ENCODE data around the gene XYLT1. TPM values are rescaled to one million over a fixed set of nuclear protein-coding genes. Genes with fewer than 3 reads are reported as not detected.

Gene XYLT1
- polyA plus RNA-seq, 4 donors, result 6.9 to 8.0 (median 7.2) TPM

GRCh38 chr16:17272716-17273115 lies 198.0 kb downstream of the XYLT1 start:
- DNase-seq (ENCODE audit: low read depth in 4 of 4, low spot score in 2 of 4), result no peak

GRCh38 chr16:17271687-17272086 lies 199.1 kb downstream of the XYLT1 start:
- no peak for DNase-seq (ENCODE audit: low read depth in 4 of 4, low spot score in 2 of 4)

GRCh38 chr16:17270683-17271109 lies 200.1 kb downstream of the XYLT1 start:
- no peak for DNase-seq (ENCODE audit: low read depth in 4 of 4, low spot score in 2 of 4)

GRCh38 chr16:17270111-17270510 lies 200.6 kb downstream of the XYLT1 start:
- no peak for DNase-seq (ENCODE audit: low read depth in 4 of 4, low spot score in 2 of 4)

GRCh38 chr16:17269439-17269838 lies 201.3 kb downstream of the XYLT1 start:
- DNase-seq (ENCODE audit: low read depth in 4 of 4, low spot score in 2 of 4), result no peak

- DNase-seq (ENCODE audit: low read depth in 4 of 4, low spot score in 2 of 4), result no peak
These were observed 204.0 kb downstream of the XYLT1 start for GRCh38 chr16:17266608-17267313.

- DNase-seq (ENCODE audit: low read depth in 4 of 4, low spot score in 2 of 4), result no peak
These were observed 205.6 kb downstream of the XYLT1 start for GRCh38 chr16:17265154-17265553.

- DNase-seq (ENCODE audit: low read depth in 4 of 4, low spot score in 2 of 4), result no peak
These were observed 209.4 kb downstream of the XYLT1 start for GRCh38 chr16:17261197-17261858.

- DNase-seq (ENCODE audit: low read depth in 4 of 4, low spot score in 2 of 4), result no peak
These were observed 210.4 kb downstream of the XYLT1 start for GRCh38 chr16:17260276-17260849.

- no peak for DNase-seq (ENCODE audit: low read depth in 4 of 4, low spot score in 2 of 4)
These were observed 210.9 kb downstream of the XYLT1 start for GRCh38 chr16:17259751-17260270.

- no peak for DNase-seq (ENCODE audit: low read depth in 4 of 4, low spot score in 2 of 4)
These were observed 211.7 kb downstream of the XYLT1 start for GRCh38 chr16:17258848-17259713.

- DNase-seq (ENCODE audit: low read depth in 4 of 4, low spot score in 2 of 4), result no peak
These were observed 212.6 kb downstream of the XYLT1 start for GRCh38 chr16:17258077-17258599.

- DNase-seq (ENCODE audit: low read depth in 4 of 4, low spot score in 2 of 4), result no peak
These were observed 213.2 kb downstream of the XYLT1 start for GRCh38 chr16:17257426-17258023.

- DNase-seq (ENCODE audit: low read depth in 4 of 4, low spot score in 2 of 4), result no peak
These were observed 218.1 kb downstream of the XYLT1 start for GRCh38 chr16:17252701-17253100.

GRCh38 chr16:17252064-17252463 lies 218.7 kb downstream of the XYLT1 start:
- no peak for DNase-seq (ENCODE audit: low read depth in 4 of 4, low spot score in 2 of 4)

GRCh38 chr16:17251496-17251895 lies 219.3 kb downstream of the XYLT1 start:
- no peak for DNase-seq (ENCODE audit: low read depth in 4 of 4, low spot score in 2 of 4)

- DNase-seq (ENCODE audit: low read depth in 4 of 4, low spot score in 2 of 4), result no peak
These were observed 223.6 kb downstream of the XYLT1 start for GRCh38 chr16:17246974-17247732.

GRCh38 chr16:17246268-17246885 lies 224.4 kb downstream of the XYLT1 start:
- DNase-seq (ENCODE audit: low read depth in 4 of 4, low spot score in 2 of 4), result no peak

- no peak for DNase-seq (ENCODE audit: low read depth in 4 of 4, low spot score in 2 of 4)
These were observed 225.0 kb downstream of the XYLT1 start for GRCh38 chr16:17245776-17246175.
